ENCODE data around the gene ERBB4.

ERBB4 gene

DNA sequence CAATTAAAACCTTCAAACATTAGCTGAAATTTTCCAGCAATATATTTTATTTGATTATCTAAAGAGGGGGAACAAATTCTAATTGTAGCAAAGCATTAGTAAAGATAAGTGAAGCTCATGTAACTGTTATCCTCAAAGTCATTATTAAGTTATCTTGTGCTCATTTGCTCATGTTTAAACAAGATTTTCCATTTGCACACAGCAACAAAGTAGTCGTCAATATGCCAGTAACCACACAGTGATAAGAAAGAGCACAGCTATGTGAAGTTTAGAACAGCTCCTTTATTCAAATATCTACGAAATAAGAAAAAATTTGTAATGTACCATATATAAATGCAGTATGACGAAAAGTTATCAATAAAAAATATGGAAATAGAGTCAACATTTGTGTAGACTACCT is 159.5 kb downstream of the ERBB4 start:
- H3K4me3 ChIP-seq (ENCODE audit: low read length) = no peak overlapping the region
- no peak for DNase-seq (ENCODE audit: low read depth)
- TF ChIP-seq, protein P1, sequence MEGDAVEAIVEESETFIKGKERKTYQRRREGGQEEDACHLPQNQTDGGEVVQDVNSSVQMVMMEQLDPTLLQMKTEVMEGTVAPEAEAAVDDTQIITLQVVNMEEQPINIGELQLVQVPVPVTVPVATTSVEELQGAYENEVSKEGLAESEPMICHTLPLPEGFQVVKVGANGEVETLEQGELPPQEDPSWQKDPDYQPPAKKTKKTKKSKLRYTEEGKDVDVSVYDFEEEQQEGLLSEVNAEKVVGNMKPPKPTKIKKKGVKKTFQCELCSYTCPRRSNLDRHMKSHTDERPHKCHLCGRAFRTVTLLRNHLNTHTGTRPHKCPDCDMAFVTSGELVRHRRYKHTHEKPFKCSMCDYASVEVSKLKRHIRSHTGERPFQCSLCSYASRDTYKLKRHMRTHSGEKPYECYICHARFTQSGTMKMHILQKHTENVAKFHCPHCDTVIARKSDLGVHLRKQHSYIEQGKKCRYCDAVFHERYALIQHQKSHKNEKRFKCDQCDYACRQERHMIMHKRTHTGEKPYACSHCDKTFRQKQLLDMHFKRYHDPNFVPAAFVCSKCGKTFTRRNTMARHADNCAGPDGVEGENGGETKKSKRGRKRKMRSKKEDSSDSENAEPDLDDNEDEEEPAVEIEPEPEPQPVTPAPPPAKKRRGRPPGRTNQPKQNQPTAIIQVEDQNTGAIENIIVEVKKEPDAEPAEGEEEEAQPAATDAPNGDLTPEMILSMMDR (conservative IDR thresholded peaks at IDR 0.05; ENCODE audit: low read length) = no peak

DNA sequence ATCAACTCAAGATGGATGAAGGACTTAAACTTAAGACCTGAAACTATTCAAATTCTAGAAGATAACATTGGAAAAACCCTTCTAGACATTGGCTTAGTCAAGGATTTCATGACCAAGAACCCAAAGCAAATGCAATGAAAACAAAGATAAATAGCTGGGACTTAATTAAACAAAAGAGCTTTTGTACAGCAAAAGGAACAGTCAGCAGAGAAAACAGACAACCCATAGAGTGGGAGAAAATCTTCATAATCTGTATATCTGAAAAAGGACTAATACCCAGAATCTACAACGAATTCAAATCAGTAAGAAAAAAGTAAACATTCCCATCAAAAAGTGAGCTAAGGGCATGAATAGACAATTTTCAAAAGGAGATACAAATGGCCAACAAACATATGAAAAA is 171.2 kb downstream of the ERBB4 start:
- TF ChIP-seq, protein P1 (conservative IDR thresholded peaks at IDR 0.05; ENCODE audit: low read length) = no peak
- H3K4me3 ChIP-seq (ENCODE audit: low read length) = no peak overlapping the region
- DNase-seq (ENCODE audit: low read depth) = no peak

DNA sequence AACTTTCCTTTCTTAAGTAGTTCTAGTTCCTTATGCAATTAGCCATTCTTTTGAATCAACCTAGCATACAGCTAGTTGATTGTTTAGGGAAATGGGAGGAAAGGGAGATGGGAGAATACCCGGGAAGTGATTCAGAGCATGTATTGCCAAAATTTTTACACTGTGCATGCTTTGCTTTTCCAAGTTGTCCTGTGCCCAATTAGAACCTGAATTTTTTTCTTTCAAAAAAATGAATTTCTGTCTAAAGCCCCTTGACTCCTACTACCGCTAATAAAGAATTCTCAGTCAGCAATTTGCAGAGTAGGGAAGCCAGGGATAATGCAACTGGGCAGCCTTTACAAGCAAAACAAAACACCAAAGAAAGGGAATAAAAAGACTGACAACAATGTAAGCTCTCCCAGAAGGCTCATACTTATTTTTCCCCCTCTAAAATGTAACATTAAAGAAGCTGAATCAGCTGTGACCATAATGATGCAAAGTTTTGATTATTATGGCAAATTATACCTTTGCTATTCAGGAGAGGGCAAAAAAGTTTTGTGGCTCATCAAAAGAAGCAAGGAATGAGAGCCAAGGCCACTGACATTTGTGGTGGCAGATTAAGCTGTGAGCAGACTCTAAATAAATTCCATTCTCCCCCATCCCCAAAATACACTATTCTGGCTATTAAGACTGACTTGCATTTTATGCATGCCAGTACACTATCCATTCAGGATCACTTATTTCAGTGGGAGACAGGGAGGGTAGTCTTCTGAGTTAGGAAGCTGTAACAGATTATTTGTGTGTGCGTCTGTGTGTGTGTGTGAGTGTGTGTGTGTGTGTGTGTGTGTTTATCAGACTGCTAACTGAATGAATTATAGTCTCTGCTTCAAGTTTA is 174.3 kb downstream of the ERBB4 start:
- DNase-seq (ENCODE audit: low read depth) = peak; percentile 70
- no peak overlapping the region for H3K4me3 ChIP-seq (ENCODE audit: low read length)
- TF ChIP-seq, protein P1 (conservative IDR thresholded peaks at IDR 0.05; ENCODE audit: low read length) = no peak

DNA sequence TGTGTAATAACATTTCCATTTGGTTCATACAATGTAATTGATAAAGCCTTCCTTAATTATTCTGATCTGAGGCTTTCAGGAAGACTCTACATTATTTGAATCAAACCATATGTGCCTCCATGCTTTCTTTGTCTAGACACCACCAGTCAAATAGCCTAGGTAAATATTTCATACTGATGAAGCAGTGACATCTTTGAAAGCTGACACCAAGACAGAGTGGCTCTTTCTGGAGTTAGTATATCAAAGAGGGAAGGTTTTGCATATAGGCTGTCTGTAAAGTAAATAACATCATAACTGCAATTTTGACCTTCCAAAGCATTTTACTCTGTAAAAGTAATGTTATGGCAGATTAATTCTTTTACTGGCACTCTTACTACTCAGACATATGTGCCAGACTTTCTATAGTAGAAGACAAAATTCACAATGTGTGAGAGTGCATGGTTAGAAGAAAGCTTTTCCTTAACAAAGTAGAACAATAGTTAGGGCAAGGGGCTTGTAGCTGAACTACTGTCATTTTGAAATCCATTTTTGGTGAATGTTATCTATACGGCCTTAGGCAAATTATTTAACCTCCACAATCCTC is 177.3 kb downstream of the ERBB4 start:
- no peak for DNase-seq (ENCODE audit: low read depth)
- TF ChIP-seq, protein P1 (conservative IDR thresholded peaks at IDR 0.05; ENCODE audit: low read length) = no peak
- no peak overlapping the region for H3K4me3 ChIP-seq (ENCODE audit: low read length)

DNA sequence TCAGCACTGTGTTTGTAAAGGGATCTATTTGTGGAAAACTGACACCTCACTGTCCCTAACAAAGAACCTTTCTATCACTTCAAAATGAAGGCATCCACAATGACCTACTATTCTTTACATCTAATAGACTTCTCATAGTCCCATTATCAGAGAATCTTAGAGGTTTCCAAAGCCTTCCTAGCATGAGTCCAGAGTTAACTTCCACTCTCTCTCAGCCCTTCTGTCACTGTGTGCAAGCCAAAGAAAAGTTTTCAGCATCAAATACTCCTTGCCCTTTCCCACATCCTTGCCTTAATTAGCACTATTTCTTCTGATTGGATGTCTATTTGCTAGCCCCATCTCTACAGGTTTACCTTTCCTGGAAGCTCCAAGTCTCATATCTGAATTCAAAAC is 178.5 kb downstream of the ERBB4 start:
- DNase-seq (ENCODE audit: low read depth) = no peak

DNA sequence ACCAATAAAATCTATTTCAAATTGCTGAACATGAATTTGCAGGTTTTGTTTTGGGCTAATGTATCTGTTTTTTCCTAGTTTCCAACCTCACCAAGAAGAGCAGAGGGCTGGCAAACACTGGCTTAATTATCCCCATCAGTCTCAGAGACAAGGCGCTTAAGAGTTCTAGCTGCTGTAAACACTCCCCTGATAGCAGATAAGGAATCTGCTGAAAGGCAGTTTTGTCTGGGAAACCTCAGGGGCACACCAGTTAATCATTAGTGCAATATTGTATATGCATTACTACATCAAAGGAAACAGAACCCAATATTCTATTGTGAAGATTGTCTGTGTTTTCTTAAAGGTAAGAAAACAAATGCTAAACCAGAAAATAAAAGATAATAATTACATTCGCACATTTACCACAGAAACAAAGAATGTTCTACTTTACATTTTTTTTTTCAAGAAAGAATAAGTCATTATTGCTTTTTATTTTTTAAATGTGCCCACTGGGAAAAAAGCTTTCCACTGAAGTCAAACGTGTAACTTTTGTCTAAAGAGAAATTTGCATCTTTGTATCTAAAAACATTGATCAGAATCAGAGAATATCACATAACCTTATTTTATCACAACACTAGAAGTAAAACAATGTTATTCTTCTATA is 179.1 kb downstream of the ERBB4 start:
- TF ChIP-seq, protein P1 (conservative IDR thresholded peaks at IDR 0.05; ENCODE audit: low read length) = no peak
- no peak for DNase-seq (ENCODE audit: low read depth)
- H3K4me3 ChIP-seq (ENCODE audit: low read length) = no peak overlapping the region

More for the DNA sequence above, 178.5 kb downstream of the ERBB4 start:
- no peak overlapping the region for H3K4me3 ChIP-seq (ENCODE audit: low read length)
- TF ChIP-seq, protein P1 (conservative IDR thresholded peaks at IDR 0.05; ENCODE audit: low read length) = no peak
